Left ventricle myocardium superior (tissue), 1 donor: ENCODE results near the gene SLFN12L. TPM values are rescaled to one million over a fixed set of nuclear protein-coding genes. Genes with fewer than 3 reads are reported as not detected.
A peak's percentile ranks its signal among the peaks of the same experiment; 100 is the strongest.
"Not testable (repeated sequence)": the region's sequence is repeated elsewhere in the genome, so short reads cannot be mapped to it uniquely, and the experiment has no call there.

ENCODE experiments used
- ATAC-seq: fragments of 200-7000 bp; cut with Tn5 transposase; one replicate; pipeline ENCODE4 v1.9.1; 2020; ENCODE audit warnings: mild to moderate bottlenecking, moderate library complexity
- DNase-seq: peaks from one replicate; pipeline ENCODE4 v3.0.0-alpha.2; 2020
- intact Hi-C: fragments of 100-400 bp; cut with micrococcal nuclease; formaldehyde crosslinking; loops from one replicate; pipeline ENCODE4 v1.11.0; 2022
- total RNA-seq: library from RNA; stranded (reverse); fragmentation: NEBNext Ultra II Directional; extraction: Animal tissue kit (Norgen Biotek cat#: 25700); gene quantifications from one replicate; pipeline ENCODE4 v1.2.1, GENCODE V29; 2021
- donor health status: DM: no; HTN: yes; CAD: no; lungs with severe emphysema.

Gene SLFN12L
- total RNA-seq, 1 donor from 2014 or later = 0.32 TPM

DNA sequence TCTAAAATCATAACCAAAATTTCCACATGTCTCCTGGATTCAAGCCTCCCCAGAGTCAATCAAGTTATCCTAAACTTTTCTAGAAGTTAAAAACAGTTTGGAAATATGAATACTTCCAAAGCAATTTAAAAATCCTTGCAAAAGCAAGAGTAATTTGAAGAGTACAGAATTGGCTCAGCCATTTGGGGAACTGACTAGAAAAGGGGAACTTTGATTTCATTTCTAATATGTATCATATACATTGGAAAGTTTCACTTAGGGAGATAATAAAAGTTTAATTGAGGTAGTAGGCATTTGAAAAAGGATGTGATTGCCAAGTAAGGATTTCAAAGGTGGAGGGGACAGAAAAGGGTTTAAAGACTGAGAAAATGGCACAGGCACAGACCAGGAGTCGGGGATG, 9.0 kb upstream of the SLFN12L start:
- intact Hi-C loops = no loop called here
- ATAC-seq = no peak

GRCh38 chr17:35545150-35545549, 7.7 kb upstream of the SLFN12L start:
- no peak for ATAC-seq
- intact Hi-C loops = no loop called here
- no peak for DNase-seq

More for the DNA sequence above, 9.0 kb upstream of the SLFN12L start:
- DNase-seq = no peak

- no peak for DNase-seq
- intact Hi-C loops = no loop called here
- ATAC-seq = no peak
Measured at GRCh38 chr17:35543856-35544255, 6.4 kb upstream of the SLFN12L start.

- intact Hi-C loops = no loop called here
- no peak for ATAC-seq
Measured at GRCh38 chr17:35542990-35543389, 5.5 kb upstream of the SLFN12L start.

DNA sequence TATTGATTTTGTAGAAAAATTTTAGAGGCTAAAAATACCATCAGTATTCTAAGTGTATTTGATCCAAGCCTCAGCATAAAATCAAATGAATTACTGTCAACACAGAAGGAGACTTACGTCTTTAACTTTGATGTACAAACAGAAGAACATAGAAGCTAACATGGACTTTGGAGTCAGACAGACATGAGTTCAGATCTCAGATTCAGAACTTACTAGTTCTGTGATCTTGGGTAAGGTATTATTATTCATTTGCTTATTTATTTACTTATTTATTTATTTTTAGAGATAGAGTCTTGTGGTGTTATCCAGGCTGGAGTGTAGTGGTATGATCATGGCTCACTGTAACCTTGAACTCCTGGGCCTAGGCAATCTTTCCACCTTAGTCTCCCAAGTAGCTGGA, 4.0 kb upstream of the SLFN12L start:
- no peak for ATAC-seq
- intact Hi-C loops = no loop called here

More at GRCh38 chr17:35542990-35543389, 5.5 kb upstream of the SLFN12L start:
- DNase-seq = no peak

GRCh38 chr17:35540589-35541404, 3.3 kb upstream of the SLFN12L start:
- DNase-seq = peak; percentile 39
- intact Hi-C loops = no loop called here
- ATAC-seq = peak; percentile 65

More for the DNA sequence above, 4.0 kb upstream of the SLFN12L start:
- DNase-seq = no peak

GRCh38 chr17:35539659-35540026, 2.2 kb upstream of the SLFN12L start:
- intact Hi-C loops = loop anchor here (5.0 kb wide), 1 partner anchor 227 kb away; no protein-coding TSS in a partner anchor
- ATAC-seq (peak; percentile 12), DNase-seq (no peak)

DNA sequence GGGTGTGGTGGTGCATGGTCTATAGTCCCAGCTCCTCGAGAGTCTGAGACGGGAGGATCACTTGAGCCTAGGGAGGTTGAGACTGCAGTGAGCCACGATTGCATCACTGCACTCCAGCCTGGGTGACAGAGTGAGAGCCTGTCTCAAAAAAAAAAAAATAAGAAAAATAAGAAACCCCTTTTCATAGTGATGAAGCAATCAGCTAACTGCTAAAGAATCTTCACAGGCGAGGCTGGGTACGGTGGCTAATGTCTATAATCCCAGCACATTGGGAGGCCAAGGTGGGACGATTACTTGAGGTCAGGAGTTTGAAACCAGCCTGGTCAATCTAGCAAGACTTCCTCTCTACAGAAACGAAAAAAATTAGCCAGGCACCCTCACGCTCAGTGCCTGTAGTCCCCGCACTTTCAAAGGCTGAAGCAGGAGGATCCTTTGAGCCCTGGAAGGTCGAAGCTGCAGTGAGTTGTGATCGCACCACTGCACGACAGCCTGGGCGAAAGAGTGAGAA, 760 bp downstream of the SLFN12L start:
- DNase-seq (no peak), ATAC-seq (no peak)
- intact Hi-C loops = loop anchor here (5.0 kb wide), 1 partner anchor 224 kb away; no protein-coding TSS in a partner anchor

DNA sequence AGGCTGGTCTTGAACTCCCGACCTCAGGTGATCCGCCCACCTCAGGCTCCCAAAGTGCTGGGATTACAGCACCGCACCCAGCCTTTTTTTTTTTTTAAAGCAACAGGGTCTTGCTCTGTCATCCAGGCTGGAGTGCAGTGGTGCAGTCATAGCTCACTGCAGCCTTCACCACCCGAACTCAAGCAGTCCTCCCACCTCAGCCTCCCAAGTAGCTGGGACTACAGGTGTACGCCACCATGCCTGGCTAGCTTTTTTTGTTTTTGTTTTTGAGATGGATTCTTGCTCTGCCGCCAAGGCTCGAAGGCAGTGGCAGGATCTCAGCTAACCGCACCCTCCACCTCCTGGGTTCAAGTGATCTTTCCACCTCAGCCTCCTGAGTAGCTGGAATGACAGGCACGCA, 2.1 kb downstream of the SLFN12L start:
- intact Hi-C loops = loop anchor here (5.0 kb wide), 1 partner anchor 223 kb away; no protein-coding TSS in a partner anchor
- not testable (repeated sequence) for DNase-seq, ATAC-seq

DNA sequence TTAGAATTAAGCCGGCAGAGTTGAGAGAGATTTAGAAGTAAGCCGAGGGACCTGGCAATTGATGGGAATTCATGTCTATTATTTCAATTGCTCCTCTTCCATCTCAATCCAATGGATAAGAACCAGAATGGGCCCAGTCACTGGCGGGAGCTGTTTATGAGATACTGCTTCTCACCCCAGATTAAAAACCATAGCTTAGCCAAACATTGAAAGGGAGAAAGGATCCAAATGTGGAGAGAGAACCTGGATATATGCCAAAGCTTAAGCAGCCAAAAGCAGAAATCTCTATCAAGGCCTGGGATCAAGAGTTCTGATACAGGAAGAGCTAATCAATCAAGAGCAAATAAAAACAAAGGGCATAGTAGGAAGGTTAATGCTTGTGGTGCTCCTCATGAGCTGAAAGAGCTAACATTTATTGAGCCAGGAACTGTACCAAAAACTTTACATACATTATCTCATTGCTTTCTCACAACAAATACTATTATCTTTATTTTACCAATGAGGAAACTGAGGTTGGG, 2.8 kb downstream of the SLFN12L start:
- ATAC-seq (no peak), DNase-seq (no peak)
- intact Hi-C loops = loop anchor here (5.0 kb wide), 1 partner anchor 222 kb away; no protein-coding TSS in a partner anchor

DNA sequence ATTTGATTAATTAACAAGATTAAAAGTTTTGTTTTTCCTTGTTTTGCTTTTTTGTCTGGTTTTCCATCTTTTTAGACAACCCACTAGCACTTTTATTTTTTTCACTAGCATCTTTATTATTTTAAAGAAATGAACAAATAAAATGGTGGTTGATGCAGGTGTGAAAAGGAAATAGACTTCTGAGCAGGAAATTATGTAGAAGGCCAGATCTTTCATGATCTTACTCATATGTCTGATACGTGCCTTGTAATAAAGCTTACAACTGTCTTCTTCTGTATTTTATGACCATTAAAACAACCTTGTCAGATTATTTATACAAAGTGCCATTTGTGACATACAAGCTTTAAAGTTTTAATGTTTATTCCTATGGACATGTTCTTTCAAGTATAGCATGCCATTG, 6.3 kb downstream of the SLFN12L start:
- ATAC-seq (no peak), DNase-seq (no peak)
- intact Hi-C loops = no loop called here

GRCh38 chr17:35529866-35530265, 7.6 kb downstream of the SLFN12L start:
- no peak for DNase-seq
- intact Hi-C loops = no loop called here
- ATAC-seq = no peak

DNA sequence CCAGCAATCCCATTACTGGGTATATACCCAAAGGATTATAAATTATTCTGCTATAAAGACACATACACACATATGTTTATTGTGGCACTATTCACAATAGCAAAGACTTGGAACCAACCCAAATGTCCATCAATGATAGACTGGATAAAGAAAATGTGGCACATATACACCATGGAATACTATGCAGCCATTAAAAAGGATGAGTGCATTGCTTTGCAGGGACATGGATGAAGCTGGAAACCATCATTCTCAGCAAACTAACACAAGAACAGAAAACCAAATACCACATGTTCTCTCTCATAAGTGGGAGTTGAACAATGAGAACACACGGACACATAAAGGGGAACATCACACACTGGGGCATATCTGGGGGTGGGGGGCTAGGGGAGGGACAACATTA, 8.2 kb downstream of the SLFN12L start:
- ATAC-seq, intact Hi-C loops, DNase-seq: not testable (repeated sequence)

DNA sequence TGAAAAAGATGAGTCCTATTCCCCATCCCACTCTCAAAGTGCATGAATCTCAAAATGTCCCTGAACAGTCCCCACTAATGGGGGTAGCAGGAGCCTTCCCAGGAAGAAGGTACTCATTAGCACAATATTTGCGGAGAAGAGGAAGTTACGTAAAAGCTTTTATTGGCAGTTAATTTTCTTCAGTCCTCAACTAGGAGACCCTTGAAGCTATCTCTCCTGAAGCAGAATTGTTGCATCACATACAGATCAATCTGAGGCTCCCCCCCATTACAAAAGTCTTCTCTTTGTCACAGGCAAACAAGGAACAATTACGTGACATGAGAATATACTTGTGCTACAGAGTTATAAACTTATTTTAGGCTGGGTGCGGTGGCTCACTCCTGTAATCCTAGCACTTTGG, 14.2 kb downstream of the SLFN12L start:
- intact Hi-C loops = no loop called here
- ATAC-seq (no peak), DNase-seq (no peak)

DNA sequence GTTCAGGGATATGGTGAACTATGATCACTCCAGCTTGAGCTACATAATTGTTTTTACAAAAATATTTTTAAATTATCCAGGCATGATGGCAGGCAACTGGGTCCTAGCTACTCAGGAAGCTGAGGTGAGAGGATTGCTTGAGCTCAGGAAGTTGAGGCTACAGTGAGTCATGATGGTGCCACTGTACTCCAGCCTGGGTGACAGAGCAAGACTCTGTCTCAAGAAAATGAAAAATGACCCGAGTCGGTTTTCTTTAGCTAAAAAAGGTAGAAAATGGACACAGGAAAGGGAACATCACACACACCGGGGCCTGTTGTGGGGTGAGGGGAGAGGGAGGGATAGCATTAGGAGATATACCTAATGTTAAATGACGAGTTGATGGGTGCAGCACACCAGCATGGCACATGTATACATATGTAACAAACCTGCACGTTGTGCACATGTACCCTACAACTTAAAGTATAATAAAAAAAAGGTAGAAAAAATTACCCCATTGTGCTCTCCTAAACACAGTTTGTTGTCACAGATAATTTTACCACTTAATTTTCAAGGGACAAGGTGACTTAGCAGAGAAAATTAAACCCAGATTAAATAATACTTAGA, 15.7 kb downstream of the SLFN12L start:
- DNase-seq, intact Hi-C loops, ATAC-seq: not testable (repeated sequence)

- DNase-seq = no peak
- intact Hi-C loops = no loop called here
- no peak for ATAC-seq
Measured at GRCh38 chr17:35521150-35521549, 16.3 kb downstream of the SLFN12L start.

DNA sequence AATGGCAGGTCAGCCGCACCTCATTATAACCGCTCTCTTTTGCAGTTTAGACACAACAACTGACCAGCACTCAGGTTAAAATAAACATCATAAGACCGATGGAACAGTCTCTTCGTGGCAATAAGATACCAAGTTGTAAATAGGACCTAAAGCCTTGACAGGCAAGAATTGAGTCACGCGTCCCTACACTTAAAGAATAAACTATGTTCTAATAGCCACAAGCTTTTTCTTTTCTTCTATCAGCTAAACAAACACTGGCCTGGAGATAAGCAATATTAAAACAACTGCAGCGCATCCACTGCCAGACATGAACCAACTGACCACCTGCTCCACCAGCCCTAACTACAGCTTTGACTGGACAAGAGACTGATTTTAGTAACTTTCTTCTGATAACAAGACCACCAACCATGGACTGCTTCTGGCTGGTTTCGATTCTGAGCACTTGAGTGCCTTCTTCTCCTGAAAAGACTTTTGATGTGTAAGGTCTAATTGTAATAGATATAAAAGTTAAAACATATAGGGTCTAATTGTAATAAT, 17.5 kb downstream of the SLFN12L start:
- no peak for DNase-seq
- ATAC-seq = no peak
- intact Hi-C loops = no loop called here

DNA sequence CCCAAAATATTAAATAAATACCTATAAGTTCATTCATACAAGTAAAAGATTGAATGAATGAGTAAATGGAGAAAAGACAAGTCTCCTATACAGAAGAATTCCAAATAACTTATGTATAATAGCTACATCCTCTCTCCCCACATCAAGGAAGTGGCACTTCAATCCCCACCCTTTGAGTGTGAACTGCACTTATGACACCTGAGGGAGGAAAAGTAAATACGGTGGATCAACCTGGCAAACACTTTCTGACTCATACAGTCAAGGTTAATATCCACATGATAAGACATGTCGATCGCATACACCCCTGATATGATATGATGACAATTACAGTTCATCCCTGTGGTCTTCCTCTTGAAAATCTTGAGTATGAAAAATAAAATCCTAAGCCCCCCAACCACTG, 18.0 kb downstream of the SLFN12L start:
- no peak for DNase-seq
- intact Hi-C loops = no loop called here
- ATAC-seq = no peak

- DNase-seq, intact Hi-C loops, ATAC-seq: not testable (repeated sequence)
Measured at GRCh38 chr17:35518431-35518830, 19.0 kb downstream of the SLFN12L start.

DNA sequence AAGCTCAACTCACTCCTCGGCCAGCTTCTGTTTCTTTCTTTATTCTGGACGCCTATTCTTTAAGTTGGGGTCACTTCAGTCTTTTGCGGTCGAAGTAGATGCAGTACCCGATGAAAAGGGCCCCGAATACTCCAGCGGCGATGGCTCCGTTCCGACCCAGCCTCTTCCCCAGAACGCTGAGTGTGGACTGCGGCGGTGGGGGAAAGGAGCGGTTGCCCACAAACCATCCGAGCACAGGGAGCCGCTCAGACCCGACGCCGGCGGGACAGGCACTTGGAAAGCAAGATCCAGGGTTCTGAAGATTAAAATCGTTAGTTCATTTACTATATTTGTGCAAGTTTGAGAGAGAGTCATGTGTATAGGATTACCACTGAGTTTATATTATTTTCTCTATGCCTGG, 22.5 kb downstream of the SLFN12L start:
- DNase-seq (no peak), ATAC-seq (no peak)
- intact Hi-C loops = no loop called here
